Stimulated activated CD4-positive, alpha-beta T cell treated with anti-CD3 and anti-CD28 coated beads, TNF-alpha, amount 100 ng/mL, for 1 hour (primary cell): ENCODE data around the gene GRAMD2A.
"Not testable (repeated sequence)": the region's sequence is repeated elsewhere in the genome, so short reads cannot be mapped to it uniquely, and the experiment has no call there.

Experiments
- DNase-seq, 3 donors: peaks; one replicate each; pipeline ENCODE4 v3.0.0-alpha.2; 2020; ENCODE audit warnings: low read depth in 3 of 3, low spot score in 1 of 3

GRAMD2A gene

GRCh38 chr15:72189250-72189902, 8.2 kb downstream of the GRAMD2A start:
- no peak for DNase-seq

GRCh38 chr15:72184165-72184811, 13.3 kb downstream of the GRAMD2A start:
- DNase-seq: no peak

- DNase-seq: no peak
Observed at GRCh38 chr15:72183781-72184164, 13.8 kb downstream of the GRAMD2A start.

GRCh38 chr15:72182673-72183072, 14.9 kb downstream of the GRAMD2A start:
- no peak for DNase-seq

- no peak for DNase-seq
Observed at GRCh38 chr15:72182244-72182643, 15.3 kb downstream of the GRAMD2A start.

- no peak for DNase-seq
Observed at GRCh38 chr15:72180761-72181324, 16.7 kb downstream of the GRAMD2A start.

- DNase-seq: no peak
Observed at GRCh38 chr15:72179950-72180581, 17.5 kb downstream of the GRAMD2A start.

- no peak for DNase-seq
Observed at GRCh38 chr15:72178976-72179585, 18.5 kb downstream of the GRAMD2A start.

GRCh38 chr15:72176743-72177142, 20.8 kb downstream of the GRAMD2A start:
- DNase-seq: no peak

- no peak for DNase-seq
Observed at GRCh38 chr15:72176159-72176558, 21.4 kb downstream of the GRAMD2A start.

GRCh38 chr15:72175186-72176044, 22.2 kb downstream of the GRAMD2A start:
- DNase-seq: no peak

- no peak for DNase-seq
Observed at GRCh38 chr15:72174551-72175165, 22.9 kb downstream of the GRAMD2A start.

- no peak for DNase-seq
Observed at GRCh38 chr15:72173864-72174550, 23.6 kb downstream of the GRAMD2A start.

- DNase-seq: no peak
Observed at GRCh38 chr15:72173401-72173800, 24.2 kb downstream of the GRAMD2A start.

- DNase-seq: no peak
Observed at GRCh38 chr15:72172796-72173195, 24.8 kb downstream of the GRAMD2A start.

- not testable (repeated sequence) for DNase-seq
Observed at GRCh38 chr15:72171978-72172377, 25.6 kb downstream of the GRAMD2A start.

- DNase-seq: no peak
Observed at GRCh38 chr15:72170691-72171090, 26.9 kb downstream of the GRAMD2A start.

- no peak for DNase-seq
Observed at GRCh38 chr15:72169921-72170611, 27.5 kb downstream of the GRAMD2A start.

GRCh38 chr15:72169236-72169920, 28.2 kb downstream of the GRAMD2A start:
- no peak for DNase-seq
